Ammon's horn (tissue), 1 donor: Measurements from ENCODE around the gene RASSF8.
"Not testable (repeated sequence)": the region's sequence is repeated elsewhere in the genome, so short reads cannot be mapped to it uniquely, and the experiment has no call there.

Experiments
- DNase-seq: peaks from one replicate; pipeline ENCODE4 v3.0.0-alpha.2; 2016; ENCODE audit warnings: low spot score

The RASSF8 gene

GRCh38 chr12:26030371-26030770, 71.9 kb downstream of the RASSF8 start:
- DNase-seq: no peak

DNA sequence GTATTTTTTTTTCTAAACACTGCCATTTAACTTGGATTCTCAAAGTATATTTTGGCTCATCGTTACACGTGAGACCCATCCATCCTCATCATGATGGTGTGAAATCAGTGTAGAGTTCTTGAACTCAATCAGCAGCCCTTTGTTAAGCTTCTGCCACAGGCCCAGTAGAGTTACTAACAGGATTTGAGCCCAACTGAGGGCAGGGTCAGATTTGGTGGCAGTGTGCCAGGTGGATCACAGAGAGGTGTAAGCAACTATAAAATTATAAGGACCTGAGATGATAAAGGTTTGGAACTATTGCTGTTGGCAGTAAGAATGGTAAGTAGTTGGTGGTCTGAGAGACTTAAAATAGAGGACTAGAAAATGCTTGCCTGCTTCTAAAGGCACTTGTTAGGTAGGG, 72.8 kb downstream of the RASSF8 start:
- no peak for DNase-seq

- no peak for DNase-seq
Measured at GRCh38 chr12:26031827-26032226, 73.3 kb downstream of the RASSF8 start.

- DNase-seq: no peak
Measured at GRCh38 chr12:26032290-26032689, 73.8 kb downstream of the RASSF8 start.

DNA sequence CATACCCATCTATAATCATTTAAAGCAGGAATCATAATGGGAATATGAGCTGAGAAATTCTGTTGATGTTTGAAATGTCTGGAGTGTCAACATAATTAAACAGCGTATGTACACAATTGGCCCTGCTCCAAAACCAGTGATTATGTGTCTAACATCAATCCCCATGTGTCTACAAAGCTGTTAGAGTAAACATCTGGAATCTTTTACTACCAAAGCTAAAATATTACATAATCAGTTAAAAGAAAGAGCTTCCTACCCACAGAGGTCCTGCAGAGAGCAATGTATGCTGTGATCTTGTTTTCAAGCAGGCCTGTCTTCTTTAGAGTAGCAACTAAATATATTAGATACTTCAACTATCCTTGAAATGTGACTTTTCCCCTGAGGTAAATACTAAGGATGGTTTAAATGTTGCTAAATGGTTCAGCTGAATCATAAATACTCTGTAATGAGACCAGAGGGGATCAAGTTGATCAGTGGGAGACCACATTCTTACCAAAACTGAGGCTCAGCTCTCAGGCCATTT, 74.3 kb downstream of the RASSF8 start:
- DNase-seq: no peak

- no peak for DNase-seq
Measured at GRCh38 chr12:26034371-26035142, 76.1 kb downstream of the RASSF8 start.

- no peak for DNase-seq
Measured at GRCh38 chr12:26036877-26037276, 78.4 kb downstream of the RASSF8 start.

DNA sequence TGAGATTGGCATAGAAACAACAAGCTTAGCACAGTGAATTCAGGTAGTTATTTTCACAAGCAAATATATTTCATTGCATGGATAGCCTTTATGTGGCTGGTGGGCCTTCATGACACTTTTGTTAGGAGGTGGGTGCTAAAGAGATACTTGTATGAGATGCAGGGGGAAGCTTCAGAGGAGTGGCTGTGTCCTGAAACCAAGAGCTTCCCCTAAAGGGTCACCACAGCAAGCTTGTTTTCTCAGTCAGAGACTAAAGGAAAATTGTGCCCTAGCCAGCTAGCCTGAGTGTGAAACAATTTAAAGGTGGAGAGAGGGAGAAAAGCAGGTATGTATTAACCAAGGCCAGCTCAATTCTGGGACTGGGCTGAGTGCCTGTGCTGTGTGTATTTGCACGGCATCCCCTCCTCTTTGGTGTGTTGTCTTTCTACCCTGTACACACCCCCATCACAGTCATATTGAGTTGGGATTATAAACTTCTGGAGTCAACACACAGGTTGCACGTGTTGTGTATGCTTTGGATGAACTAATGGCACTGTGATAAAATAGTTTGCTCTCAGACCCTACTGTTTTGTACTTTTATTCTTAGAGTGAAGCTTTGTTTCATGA, 79.2 kb downstream of the RASSF8 start:
- no peak for DNase-seq

GRCh38 chr12:26042645-26043044, 84.2 kb downstream of the RASSF8 start:
- no peak for DNase-seq

- DNase-seq: peak; percentile 42
Measured at GRCh38 chr12:26043135-26044006, 84.9 kb downstream of the RASSF8 start.

DNA sequence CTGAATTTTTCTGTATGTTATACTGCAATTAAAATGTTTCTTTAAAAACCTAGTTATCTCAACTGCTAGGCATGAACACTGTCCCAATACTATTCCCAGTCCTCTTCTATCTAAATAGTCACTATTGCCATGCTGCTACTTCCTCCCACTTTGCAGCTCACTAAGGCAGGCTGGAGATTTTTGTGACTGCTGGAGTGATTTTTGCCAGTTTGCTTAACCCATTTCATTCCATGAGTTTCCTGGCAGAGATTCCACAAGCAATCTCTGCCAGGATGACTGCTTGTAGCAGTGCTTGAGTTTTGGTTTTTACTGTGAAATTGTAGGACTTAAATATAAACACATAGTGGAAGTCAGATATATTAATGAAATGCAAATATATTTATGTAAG, 85.5 kb downstream of the RASSF8 start:
- peak; percentile 45 for DNase-seq

GRCh38 chr12:26044592-26044991, 86.1 kb downstream of the RASSF8 start:
- DNase-seq: no peak

DNA sequence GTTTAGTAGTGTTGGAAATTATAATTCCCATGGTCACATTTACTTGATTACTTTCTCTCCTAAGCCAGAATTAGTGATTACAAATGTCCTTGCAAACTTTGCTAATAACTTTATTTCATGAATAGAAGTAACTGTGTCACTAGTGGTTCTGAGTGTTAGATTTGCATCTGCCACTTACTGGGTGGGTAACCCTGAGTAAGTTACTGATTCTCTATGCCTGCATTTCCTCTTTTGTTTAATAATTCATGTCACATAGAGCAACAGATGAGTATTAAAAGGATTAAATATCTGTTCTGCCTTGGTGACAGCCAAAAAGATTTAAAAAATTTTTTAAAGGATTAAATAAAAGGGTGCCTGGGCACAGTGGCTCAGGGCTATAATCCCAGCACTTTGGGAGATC, 87.7 kb downstream of the RASSF8 start:
- no peak for DNase-seq

DNA sequence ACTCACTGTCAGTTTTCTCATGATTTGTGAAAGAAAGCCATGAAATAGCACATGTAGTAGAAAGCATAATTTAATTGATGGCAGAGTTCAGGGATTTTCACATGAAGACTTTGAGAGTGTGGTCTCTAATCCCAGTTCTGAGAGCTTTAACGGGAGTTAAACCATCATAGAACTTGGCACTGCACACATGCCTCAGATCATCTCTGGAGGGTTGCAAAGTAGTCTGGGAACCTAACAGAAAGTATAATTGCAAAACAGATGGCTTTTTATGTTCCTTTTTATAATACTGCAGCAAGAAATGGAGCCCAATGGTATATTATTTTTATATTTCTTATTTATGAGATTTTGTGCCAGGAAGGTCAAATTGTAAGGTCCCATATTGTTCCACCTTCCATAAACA, 88.4 kb downstream of the RASSF8 start:
- DNase-seq: no peak

GRCh38 chr12:26047401-26048226, 89.1 kb downstream of the RASSF8 start:
- DNase-seq: no peak

DNA sequence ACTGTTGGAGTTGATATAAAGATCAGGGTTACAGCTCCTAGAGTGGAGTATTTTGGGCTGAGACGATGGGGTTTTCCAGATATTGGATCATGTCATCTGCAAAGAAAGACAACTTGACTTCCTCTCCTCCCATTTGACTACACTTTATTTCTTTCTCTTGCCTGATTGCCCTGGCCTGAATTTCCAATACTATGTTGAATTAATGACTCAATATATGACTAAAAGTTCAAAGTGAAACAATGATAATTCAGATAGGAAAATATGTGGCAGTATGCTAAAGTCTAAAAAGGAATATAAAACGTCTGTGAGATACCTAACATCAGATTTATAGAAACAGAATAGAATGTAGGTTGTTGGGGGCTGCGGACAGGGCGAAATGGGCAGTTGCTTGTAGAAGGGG, 94.2 kb downstream of the RASSF8 start:
- no peak for DNase-seq

DNA sequence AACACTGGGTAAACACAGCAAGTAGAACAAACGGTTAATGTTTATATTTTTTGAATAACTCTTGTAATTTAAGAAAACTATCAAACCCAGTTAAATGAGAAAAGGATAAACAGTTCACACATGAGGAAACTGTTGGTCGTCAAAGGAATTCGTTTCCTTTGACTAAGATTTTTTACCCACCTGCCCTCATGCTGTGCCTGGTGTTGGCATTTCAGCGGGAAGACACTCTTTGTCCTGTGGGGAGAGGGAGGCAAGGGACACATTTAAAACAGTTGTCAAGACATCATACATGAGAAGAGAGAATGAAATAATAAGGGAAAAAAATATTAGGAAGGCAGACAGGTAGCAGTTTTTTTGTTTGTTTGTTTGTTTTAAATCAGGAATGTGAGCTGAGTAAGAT, 95.9 kb downstream of the RASSF8 start:
- DNase-seq: no peak

GRCh38 chr12:26055087-26055486, 96.6 kb downstream of the RASSF8 start:
- no peak for DNase-seq

DNA sequence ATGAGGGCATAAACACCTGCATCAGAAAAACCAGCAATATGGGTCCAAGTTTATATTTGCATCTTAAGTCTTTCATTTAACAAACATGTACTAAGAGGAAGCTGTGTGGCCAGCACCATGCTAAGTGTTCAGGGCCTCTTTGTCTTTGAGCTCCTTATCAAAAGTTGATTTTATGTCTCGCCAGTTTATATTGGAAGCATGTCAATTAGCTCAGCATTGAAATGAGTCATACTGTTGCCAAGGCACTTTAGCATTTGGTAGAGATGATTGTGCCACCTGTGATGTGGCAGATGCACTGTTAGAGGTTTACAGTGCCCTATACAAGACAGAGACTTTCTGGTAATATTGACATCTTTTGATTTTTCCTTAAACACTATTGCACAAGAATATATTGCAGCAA, 97.9 kb downstream of the RASSF8 start:
- peak; percentile 49 for DNase-seq

GRCh38 chr12:26057271-26057670, 98.8 kb downstream of the RASSF8 start:
- DNase-seq: not testable (repeated sequence)

GRCh38 chr12:26058308-26058707, 99.8 kb downstream of the RASSF8 start:
- no peak for DNase-seq

GRCh38 chr12:26058818-26059217, 100.3 kb downstream of the RASSF8 start:
- no peak for DNase-seq
